ENCODE results near the gene FSCN2. TPM values are rescaled to one million over a fixed set of nuclear protein-coding genes. Genes with fewer than 3 reads are reported as not detected.

The FSCN2 gene
- polyA plus RNA-seq, 1 donor (not counting 4 experiments of a cell fraction or from before 2014, with no cell fraction given): not detected

GRCh38 chr17:81556175-81556691, 28.1 kb downstream of the FSCN2 start:
- peaks cover 17% of the 10 kb centered on the region for H3K4me1 ChIP-seq (ENCODE audit: control insufficient read depth, extremely low read depth, insufficient read depth, low read length)
- TF ChIP-seq, protein P1, sequence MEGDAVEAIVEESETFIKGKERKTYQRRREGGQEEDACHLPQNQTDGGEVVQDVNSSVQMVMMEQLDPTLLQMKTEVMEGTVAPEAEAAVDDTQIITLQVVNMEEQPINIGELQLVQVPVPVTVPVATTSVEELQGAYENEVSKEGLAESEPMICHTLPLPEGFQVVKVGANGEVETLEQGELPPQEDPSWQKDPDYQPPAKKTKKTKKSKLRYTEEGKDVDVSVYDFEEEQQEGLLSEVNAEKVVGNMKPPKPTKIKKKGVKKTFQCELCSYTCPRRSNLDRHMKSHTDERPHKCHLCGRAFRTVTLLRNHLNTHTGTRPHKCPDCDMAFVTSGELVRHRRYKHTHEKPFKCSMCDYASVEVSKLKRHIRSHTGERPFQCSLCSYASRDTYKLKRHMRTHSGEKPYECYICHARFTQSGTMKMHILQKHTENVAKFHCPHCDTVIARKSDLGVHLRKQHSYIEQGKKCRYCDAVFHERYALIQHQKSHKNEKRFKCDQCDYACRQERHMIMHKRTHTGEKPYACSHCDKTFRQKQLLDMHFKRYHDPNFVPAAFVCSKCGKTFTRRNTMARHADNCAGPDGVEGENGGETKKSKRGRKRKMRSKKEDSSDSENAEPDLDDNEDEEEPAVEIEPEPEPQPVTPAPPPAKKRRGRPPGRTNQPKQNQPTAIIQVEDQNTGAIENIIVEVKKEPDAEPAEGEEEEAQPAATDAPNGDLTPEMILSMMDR (optimal IDR thresholded peaks at IDR 0.05 in 1 of 3, IDR thresholded peaks at IDR 0.05 in 1 of 3, conservative IDR thresholded peaks at IDR 0.05 in 1 of 3; ENCODE audit: extremely low read depth in 1 of 3, insufficient read depth in 2 of 3, low read length in 3 of 3): no peak
- TF ChIP-seq EZH2 (IDR thresholded peaks at IDR 0.05; ENCODE audit: low read length): no peak
- no peak overlapping the region for H3K27ac ChIP-seq (ENCODE audit: control insufficient read depth, insufficient read depth, low read length)
- H3K9me1 ChIP-seq (ENCODE audit: control insufficient read depth, extremely low read depth, insufficient read depth, low read length): no peaks in the 10 kb centered on the region
- DNase-seq (ENCODE audit: low read depth, low spot score) (no peak), FAIRE-seq (no peak)
- peaks cover 19 to 23% of the 10 kb centered on the region in 2 experiments for H3K36me3 ChIP-seq (ENCODE audit: control insufficient read depth in 2 of 2, extremely low read depth in 1 of 2, insufficient read depth in 2 of 2, low read length in 2 of 2)
- dilution Hi-C loops (cut with MboI; ENCODE audit: extremely low pct_ligation_motif_present, low sequenced_read_pairs): no loop called here
- H3K9me3 ChIP-seq (ENCODE audit: control insufficient read depth, low read depth, low read length): no peaks in the 10 kb centered on the region
- no peak overlapping the region for H3K9ac ChIP-seq (ENCODE audit: control insufficient read depth, extremely low read depth, insufficient read depth, low read length)
- peaks cover 6% of the 10 kb centered on the region for H3K79me2 ChIP-seq (ENCODE audit: control insufficient read depth, insufficient read depth, low read length)
- H4K20me1 ChIP-seq (ENCODE audit: control insufficient read depth, extremely low read depth, insufficient read depth, low read length): peaks cover 3% of the 10 kb centered on the region
- no peak overlapping the region for H2AFZ ChIP-seq (ENCODE audit: control insufficient read depth, low read length)
- H3K27me3 ChIP-seq (ENCODE audit: control insufficient read depth, extremely low read depth, insufficient read depth, low read length): no peaks in the 10 kb centered on the region
- H3K4me2 ChIP-seq (ENCODE audit: control insufficient read depth, extremely low read depth, insufficient read depth, low read depth, low read length): no peak overlapping the region
- no peak overlapping the region for H3K4me3 ChIP-seq (ENCODE audit: control insufficient read depth in 2 of 3, extremely low read depth in 1 of 3, insufficient read depth in 2 of 3, low read depth in 1 of 3, low read length in 3 of 3)

- DNase-seq (ENCODE audit: low read depth, low spot score) (no peak), FAIRE-seq (no peak)
- Histone ChIP-seq H3K9me1 (ENCODE audit: control insufficient read depth, extremely low read depth, insufficient read depth, low read length) (no peaks in the 10 kb centered on the region), H3K9ac (ENCODE audit: control insufficient read depth, extremely low read depth, insufficient read depth, low read length) (no peak overlapping the region), H3K27ac (ENCODE audit: control insufficient read depth, insufficient read depth, low read length) (no peak overlapping the region), H2AFZ (ENCODE audit: control insufficient read depth, low read length) (no peak overlapping the region), H3K79me2 (ENCODE audit: control insufficient read depth, insufficient read depth, low read length) (peaks cover under 1% of the 10 kb centered on the region), H3K4me3 (ENCODE audit: control insufficient read depth in 2 of 3, extremely low read depth in 1 of 3, insufficient read depth in 2 of 3, low read depth in 1 of 3, low read length in 3 of 3) (no peak overlapping the region), H3K4me2 (ENCODE audit: control insufficient read depth, extremely low read depth, insufficient read depth, low read depth, low read length) (no peak overlapping the region), H3K9me3 (ENCODE audit: control insufficient read depth, low read depth, low read length) (no peaks in the 10 kb centered on the region), H3K27me3 (ENCODE audit: control insufficient read depth, extremely low read depth, insufficient read depth, low read length) (no peaks in the 10 kb centered on the region), H3K36me3 (ENCODE audit: control insufficient read depth in 2 of 2, extremely low read depth in 1 of 2, insufficient read depth in 2 of 2, low read length in 2 of 2) (peaks cover 19 to 27% of the 10 kb centered on the region in 2 experiments), H4K20me1 (ENCODE audit: control insufficient read depth, extremely low read depth, insufficient read depth, low read length) (peaks cover 3% of the 10 kb centered on the region), H3K4me1 (ENCODE audit: control insufficient read depth, extremely low read depth, insufficient read depth, low read length) (peaks cover 13% of the 10 kb centered on the region)
- TF ChIP-seq EZH2 (IDR thresholded peaks at IDR 0.05; ENCODE audit: low read length): no peak
- TF ChIP-seq, protein P1 (optimal IDR thresholded peaks at IDR 0.05 in 1 of 3, IDR thresholded peaks at IDR 0.05 in 1 of 3, conservative IDR thresholded peaks at IDR 0.05 in 1 of 3; ENCODE audit: extremely low read depth in 1 of 3, insufficient read depth in 2 of 3, low read length in 3 of 3): no peak
- dilution Hi-C loops (cut with MboI; ENCODE audit: extremely low pct_ligation_motif_present, low sequenced_read_pairs): no loop called here
Measured at GRCh38 chr17:81556863-81557262, 28.7 kb downstream of the FSCN2 start.
